ENCODE measurements around the gene WDR90.

WDR90 gene

GRCh38 chr16:625977-626765, 23.0 kb upstream of the WDR90 start:
- no peak for DNase-seq (ENCODE audit: extremely low read depth in 1 of 2, low read depth in 1 of 2)

- no peak for DNase-seq (ENCODE audit: extremely low read depth in 1 of 2, low read depth in 1 of 2)
Measured at GRCh38 chr16:626787-627453, 22.2 kb upstream of the WDR90 start.

DNA sequence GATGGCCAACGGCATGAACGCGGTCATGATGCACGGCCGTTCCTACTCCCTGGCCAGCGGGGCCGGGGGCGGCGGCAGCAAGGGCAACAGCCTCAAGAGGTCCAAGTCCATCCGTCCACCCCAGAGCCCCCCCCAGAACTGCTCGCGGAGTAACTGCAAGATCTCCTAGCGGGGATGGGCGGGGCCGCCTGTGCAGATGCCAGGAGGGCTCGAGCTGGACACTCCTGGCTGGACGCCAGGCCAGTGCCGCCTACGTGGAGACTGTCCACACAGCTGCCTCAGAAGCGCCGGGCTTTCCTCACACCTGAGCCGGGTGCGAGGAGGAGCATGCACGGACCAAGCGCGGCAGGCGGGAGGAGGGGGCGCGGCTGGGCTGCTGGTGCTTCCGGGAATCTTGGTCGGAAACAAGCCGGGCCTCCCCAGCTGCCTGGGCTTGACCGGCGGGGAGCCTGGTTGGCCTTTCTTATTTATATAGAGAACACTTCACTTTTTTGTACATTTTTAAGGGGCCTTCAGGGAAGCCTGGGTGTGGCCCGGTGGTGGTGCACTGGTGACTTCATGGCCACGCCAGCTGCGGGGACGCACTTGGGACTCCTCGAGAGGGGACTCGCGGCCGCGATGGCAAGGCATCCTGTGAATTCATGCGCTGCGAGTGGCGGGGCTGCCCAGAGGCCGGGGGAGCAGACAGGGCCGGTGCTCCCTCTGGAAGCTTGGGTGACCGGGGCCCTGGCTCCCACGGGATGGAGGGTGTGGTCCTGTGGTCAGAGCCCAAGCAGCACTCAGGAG, 21.5 kb upstream of the WDR90 start:
- DNase-seq (ENCODE audit: extremely low read depth in 1 of 2, low read depth in 1 of 2): no peak

GRCh38 chr16:628321-629061, 20.7 kb upstream of the WDR90 start:
- no peak for DNase-seq (ENCODE audit: extremely low read depth in 1 of 2, low read depth in 1 of 2)

DNA sequence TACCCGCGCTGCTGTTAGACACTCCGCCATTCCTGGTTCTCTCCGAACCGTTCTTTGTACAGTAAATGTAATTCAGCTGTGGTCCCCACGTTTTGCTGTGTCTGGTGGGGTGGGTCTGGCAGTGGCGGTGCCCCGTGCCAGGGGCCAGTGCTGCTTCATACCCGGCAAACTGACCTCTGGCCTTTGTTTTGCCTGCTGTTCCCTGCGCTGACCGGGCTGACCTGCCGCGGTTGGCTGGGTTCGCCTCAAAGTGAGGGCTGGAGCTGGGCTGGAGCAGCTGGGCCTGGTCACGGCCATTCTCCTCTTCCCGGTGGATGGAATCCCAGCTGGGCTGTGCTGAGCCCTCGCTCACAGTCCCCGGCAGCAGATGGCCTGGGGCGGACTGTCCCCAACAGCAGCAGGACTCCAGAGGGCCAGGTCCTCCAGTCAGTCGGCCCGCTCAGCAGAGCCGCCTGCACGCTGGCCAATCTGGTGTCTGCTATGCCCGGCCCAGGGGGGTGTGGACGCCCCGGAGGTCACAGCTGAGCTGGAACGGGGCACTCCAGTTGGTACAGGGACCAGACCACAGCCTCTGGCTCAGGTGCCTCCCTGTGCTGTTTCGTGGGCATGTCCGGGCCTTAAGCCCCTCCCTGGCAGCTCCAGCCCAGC, 19.9 kb upstream of the WDR90 start:
- no peak for DNase-seq (ENCODE audit: extremely low read depth in 1 of 2, low read depth in 1 of 2)

DNA sequence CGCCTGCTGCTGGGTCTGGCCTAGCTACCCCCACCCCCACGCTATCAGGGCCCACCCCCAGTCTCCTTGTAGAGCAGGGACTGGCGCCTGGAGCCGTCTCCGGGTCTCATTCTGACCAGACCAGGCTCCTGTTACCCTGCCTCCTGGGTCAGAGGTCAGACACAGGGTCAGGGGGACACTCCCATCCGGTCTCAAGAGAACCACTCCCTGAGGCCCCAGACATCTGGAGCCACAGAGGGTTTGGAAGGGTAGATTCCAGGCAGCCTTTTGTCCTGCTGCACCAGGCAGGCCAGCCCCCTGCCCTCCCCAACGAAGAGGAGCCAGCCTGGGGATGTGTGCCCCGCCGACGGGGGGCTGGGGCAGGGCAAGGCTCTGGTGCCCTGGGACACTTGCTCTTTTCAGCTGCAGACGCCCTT, 19.3 kb upstream of the WDR90 start:
- no peak for DNase-seq (ENCODE audit: extremely low read depth in 1 of 2, low read depth in 1 of 2)

GRCh38 chr16:630249-630814, 18.8 kb upstream of the WDR90 start:
- no peak for DNase-seq (ENCODE audit: extremely low read depth in 1 of 2, low read depth in 1 of 2)

DNA sequence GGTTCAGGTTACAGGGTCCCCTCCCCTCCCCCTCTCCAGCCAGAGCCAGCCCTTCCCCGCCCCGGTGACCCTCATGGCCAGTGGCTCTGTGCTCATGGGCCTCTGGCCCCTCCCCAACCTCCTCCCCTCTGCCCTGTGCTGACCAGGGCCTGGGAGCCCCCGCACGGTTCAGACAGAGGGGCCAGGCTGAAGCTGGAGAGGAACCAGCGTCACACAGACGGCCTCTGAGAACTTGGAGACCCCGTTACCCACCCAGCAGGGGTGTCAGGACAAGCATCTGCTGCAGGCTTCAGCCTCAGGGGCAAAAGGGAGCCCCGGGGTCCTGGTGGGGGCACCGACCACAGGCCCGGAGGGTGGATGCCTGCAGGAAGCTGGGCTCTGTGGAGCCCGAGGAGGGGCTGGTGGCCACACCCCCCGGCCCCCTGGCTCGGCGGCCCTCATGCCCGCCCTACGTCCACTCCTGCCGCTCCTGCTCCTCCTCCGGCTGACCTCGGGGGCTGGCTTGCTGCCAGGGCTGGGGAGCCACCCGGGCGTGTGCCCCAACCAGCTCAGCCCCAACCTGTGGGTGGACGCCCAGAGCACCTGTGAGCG, 18.3 kb upstream of the WDR90 start, which contains the start of gene WFIKKN1:
WFIKKN1 (plus strand) TSS at position 171 of the 591 bp plus-strand sequence; CDS start at position 440, 269 bp downstream.
- no peak for DNase-seq (ENCODE audit: extremely low read depth in 1 of 2, low read depth in 1 of 2)

GRCh38 chr16:631808-632358, 17.3 kb upstream of the WDR90 start:
- no peak for DNase-seq (ENCODE audit: extremely low read depth in 1 of 2, low read depth in 1 of 2)

GRCh38 chr16:632486-633335, 16.5 kb upstream of the WDR90 start:
- no peak for DNase-seq (ENCODE audit: extremely low read depth in 1 of 2, low read depth in 1 of 2)

- no peak for DNase-seq (ENCODE audit: extremely low read depth in 1 of 2, low read depth in 1 of 2)
Measured at GRCh38 chr16:633336-634050, 15.7 kb upstream of the WDR90 start.

DNA sequence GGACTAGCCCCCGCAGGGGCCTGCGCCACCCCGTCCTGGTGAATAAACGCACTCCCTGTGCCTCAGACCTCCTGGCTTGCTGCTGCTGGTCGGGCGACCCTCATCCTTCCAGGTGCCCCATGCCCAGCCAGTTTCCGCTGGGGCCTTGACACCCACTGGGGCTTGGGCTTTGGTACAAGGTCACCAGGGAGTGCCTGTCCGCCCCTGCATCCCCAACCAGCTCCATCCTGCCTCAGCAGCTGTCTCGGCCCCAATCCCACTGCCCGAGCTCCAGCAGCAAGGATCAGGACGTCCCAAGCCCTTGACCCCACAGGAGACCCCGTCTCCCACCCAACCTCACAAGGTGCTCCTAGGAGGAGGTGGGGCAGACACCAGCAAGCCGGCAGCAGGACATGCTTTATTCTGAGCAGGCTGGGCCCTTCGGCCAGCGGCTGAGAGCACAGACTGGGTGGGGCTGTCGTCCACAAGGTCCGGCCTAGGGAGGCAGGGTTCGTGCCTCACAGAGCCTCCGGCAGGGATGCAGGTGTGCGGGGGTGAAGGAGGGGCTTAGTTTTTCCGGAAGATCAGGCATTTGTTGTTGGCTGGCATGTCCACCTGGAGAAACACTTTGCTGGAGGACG, 15.0 kb upstream of the WDR90 start:
- DNase-seq (ENCODE audit: extremely low read depth in 1 of 2, low read depth in 1 of 2): no peak

DNA sequence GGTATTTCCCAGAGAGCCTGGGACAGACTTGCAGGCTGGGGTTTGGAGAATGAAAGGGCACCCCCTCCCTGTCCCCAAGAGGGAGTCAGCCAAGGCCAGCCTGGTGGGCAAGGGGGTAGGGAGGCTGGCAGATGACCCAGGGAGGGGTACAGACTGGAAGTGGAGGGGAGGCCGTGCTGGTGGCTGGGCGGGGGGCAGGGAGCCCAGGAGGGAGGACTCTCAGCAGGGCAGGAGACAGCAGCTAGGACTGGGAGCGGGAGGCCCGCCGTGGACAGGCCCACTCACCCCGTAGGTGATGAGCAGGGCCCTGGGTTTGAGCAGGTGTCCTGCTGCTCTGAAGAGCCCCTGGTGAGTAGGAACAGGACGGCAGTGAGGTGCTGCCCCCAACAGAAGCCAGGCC, 14.2 kb upstream of the WDR90 start:
- DNase-seq (ENCODE audit: extremely low read depth in 1 of 2, low read depth in 1 of 2): no peak

DNA sequence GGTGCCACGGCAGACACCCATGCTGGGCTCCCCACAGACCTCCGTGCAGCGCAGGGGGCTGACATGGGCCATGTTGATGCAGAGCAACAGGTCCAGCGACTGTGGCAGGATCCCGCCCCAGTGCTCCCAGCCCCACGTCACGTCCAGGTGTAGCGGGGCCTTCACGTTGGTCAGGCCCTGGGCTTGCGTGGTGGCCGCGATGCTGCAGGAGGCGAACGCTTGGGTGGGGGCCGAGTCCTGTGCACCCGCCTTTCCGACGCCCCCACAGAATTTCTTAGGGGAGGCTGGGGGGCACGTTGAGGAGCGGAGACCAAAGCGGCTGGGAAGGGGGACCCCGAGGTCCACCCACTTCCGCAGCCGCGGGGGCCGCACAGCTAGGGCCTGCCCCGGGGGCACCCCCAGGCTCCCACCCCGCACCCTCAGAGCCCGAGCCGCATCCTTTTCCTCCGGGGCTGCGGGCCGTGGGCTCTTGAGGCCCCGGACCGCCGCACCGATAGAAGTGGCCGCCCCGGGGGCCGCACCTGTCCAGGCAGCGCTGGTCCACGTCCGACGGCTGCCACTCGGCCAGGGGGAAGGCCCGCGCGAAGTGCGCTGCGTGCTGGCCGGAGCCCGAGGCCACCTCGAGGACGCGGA, 13.5 kb upstream of the WDR90 start:
- DNase-seq (ENCODE audit: extremely low read depth in 1 of 2, low read depth in 1 of 2): no peak

- peak; percentile 77 to 88 for DNase-seq (ENCODE audit: extremely low read depth in 1 of 2, low read depth in 1 of 2)
Measured at GRCh38 chr16:636206-637080, 12.7 kb upstream of the WDR90 start, which contains the start of gene METTL26. METTL26 (minus strand) TSS chr16:636305; CDS start chr16:636290, 15 bp downstream.

Data from stimulated activated CD8-positive, alpha-beta memory T cell treated with anti-CD3 and anti-CD28 coated beads, Interleukin-7, amount 100 ng/mL, for 48 hours (primary cell).